Psoas muscle (tissue), 8 donors: ENCODE results near the gene GIT1. TPM values are rescaled to one million over a fixed set of nuclear protein-coding genes. Genes with fewer than 3 reads are reported as not detected.

Source experiments
- ATAC-seq, 4 donors: fragments of 200-7000 bp; cut with Tn5 transposase; one replicate each; pipeline ENCODE4 v1.9.1; 2020; ENCODE audit warnings: moderate library complexity in 3 of 4, mild to moderate bottlenecking in 2 of 4
- DNase-seq, 2 donors: peaks; one replicate each; pipeline ENCODE4 v3.0.0-alpha.2; 2020
- H3K27ac ChIP-seq: fragments of 200-600 bp; one replicate; pipeline ENCODE4 v1.8.0; 2022
- H3K27me3 ChIP-seq, 3 donors: fragments of 200-600 bp in 1 of 3; one replicate each; pipeline versions ENCODE4 v1.6.1 to v1.8.0; 2013 to 2022; ENCODE audit warnings: low read length in 2 of 3, mild to moderate bottlenecking in 2 of 3, moderate library complexity in 1 of 3; ENCODE audit not compliant: insufficient read depth in 3 of 3
- H3K36me3 ChIP-seq, 2 donors: fragments of 200-600 bp in 1 of 2; one replicate each; pipeline versions ENCODE4 v1.6.1 to v1.8.0; 2013 to 2022; ENCODE audit warnings: low read depth in 1 of 2, mild to moderate bottlenecking in 1 of 2, moderate library complexity in 1 of 2; ENCODE audit not compliant: insufficient read depth in 1 of 2
- H3K4me1 ChIP-seq: fragments of 200-600 bp; one replicate; pipeline ENCODE4 v1.8.0; 2022
- H3K4me3 ChIP-seq: fragments of 200-600 bp; one replicate; pipeline ENCODE4 v1.8.0; 2022; ENCODE audit warnings: mild to moderate bottlenecking
- H3K9me3 ChIP-seq: fragments of 200-600 bp; one replicate; pipeline ENCODE4 v1.8.0; 2022
- CTCF ChIP-seq: fragments of 200-600 bp; IDR thresholded peaks from one replicate; pipeline ENCODE4 v1.8.0; 2022; ENCODE audit warnings: antibody characterized with exemption
- WGBS, 3 donors: extraction: QIAGEN DNeasy Blood & Tissue Kit; methylation state at CpG; one replicate each; pipeline versions ENCODE4 v1.1.6 to v1.1.7; 2013; 5-methylcytosine and 5-hydroxymethylcytosine counted together
- intact Hi-C, 2 donors: fragments of 100-400 bp; cut with DNase I; formaldehyde crosslinking; loops; one replicate each; pipeline versions ENCODE4 v1.11.0 to v1.14.2; 2022
- long read RNA-seq, 2 donors: library from polyadenylated mRNA; unstranded; transcript quantifications; one replicate each; pipeline ENCODE4 v2.0.0, GENCODE V29; 2021
- polyA plus RNA-seq, 3 donors: library from polyadenylated mRNA; stranded (reverse); fragments of 200-250 nt; gene quantifications; one replicate each; pipeline ENCODE4 v1.2.3, GENCODE V29; 2013
- total RNA-seq, 4 donors: library from RNA; stranded (reverse); fragmentation: NEBNext Ultra II Directional in 2 of 4; extraction: Animal tissue kit (Norgen Biotek cat#: 25700) in 2 of 4; gene quantifications; one replicate each; pipeline versions ENCODE4 v1.2.1 to v1.2.4, GENCODE V29; 2021 to 2023
- donor health status: healthy with polysubstance abuse.
- donor health status: DM: no; HTN: no; CAD: no; lungs with moderate emphysema.
- donor health status: Bipolar disorder and iron deficiency.
- donor health status: healthy.
- donor health status: DM: yes; HTN: yes; CAD: no.
- donor health status: DM: no; HTN: no; CAD: no.
- donor health status: DM: no; HTN: no; CAD: no.
- donor health status: DM: yes; HTN: yes; CAD: no.

GIT1 gene
- total RNA-seq (10 to 100 TPM; 26.4 to 39.4 (median 31.5) TPM), polyA plus RNA-seq (10 to 100 TPM; 24.3 to 46.0 (median 35.2) TPM)
- long read RNA-seq, donor 1, partial matches to known transcripts, result 6 of 8 reads
- long read RNA-seq, donor 1, other reads (novel, unspliced or antisense), result 1 of 8 reads
- long read RNA-seq, donor 2, transcript GIT1-201 (20 exons, 3,768 nt), result major isoform, 5 of 31 reads
- long read RNA-seq, donor 2, partial matches to known transcripts, result 9 of 31 reads
- long read RNA-seq, donor 2, other reads (novel, unspliced or antisense), result 16 of 31 reads

DNA sequence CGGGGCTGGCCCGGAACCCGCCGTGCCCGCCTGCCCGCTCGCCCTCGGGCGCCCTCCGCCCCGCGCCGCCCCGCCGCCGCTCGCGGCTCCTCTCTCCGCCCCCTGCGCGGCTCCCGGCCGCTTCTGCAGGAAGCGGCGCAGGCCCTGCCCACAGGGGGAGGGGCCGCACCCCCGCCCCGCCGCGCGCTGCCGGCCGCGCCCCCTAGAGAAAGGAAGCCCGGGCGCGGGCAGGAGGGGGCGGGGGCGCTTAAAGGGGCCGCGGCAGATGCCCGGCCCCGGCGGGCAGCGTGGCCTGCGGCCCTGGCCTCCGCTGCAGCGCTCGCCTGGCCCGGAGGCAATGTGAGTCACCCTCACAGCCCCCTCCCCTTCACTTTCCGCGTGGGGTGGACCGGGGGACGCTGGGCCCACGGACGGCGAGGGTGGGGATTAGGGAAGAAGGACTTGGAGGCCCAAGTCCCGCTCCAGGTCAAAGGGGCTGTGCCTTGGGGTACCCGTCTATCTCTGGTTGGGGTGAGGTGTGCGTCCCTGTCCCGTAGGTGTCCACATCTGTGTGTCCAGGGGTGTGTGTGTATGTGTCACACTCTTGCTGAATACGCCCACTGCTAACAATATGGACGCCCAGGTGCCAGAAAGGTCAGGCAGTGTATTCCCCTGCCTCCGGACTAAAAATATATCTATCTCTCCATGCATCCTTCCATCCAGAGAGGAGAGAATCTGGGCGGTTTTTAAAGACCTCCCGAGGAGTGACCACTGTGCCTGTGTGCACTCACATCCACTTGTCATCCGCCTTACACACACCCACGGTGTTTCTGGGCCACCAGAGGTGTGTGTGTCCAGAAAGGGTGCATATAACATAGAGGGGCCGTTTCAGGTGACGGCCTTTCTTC is at the start of gene GIT1:
TSS of gene GIT1 (minus strand) at position 125 of the 887 bp plus-strand sequence. CDS start 270 bp downstream, outside the sequence.
- peak within 1 kb of the TSS; percentile 89 for H3K27ac ChIP-seq
- peaks cover 75% of the 10 kb centered on the region for H3K4me1 ChIP-seq
- peak; percentile 90 to 92 for DNase-seq
- peak; percentile 79 to 87 (median 84) for ATAC-seq
- TF ChIP-seq CTCF, result no peak
- no peaks in the 10 kb centered on the region for H3K27me3 ChIP-seq
- 2 to 12% (median 4%) methylated on average over 22 to 70 of the region's 70 CpGs for WGBS, 3 donors
- intact Hi-C loops, result loop anchor here in 1 of 2 donors (10.0 kb wide), 1 partner anchor 345 kb away; the partner anchor contains the start of gene SSH2
- no peaks in the 10 kb centered on the region for H3K9me3 ChIP-seq
- peak within 1 kb of the TSS; percentile 90 for H3K4me3 ChIP-seq
- H3K36me3 ChIP-seq, result no peaks in the 10 kb centered on the region

- H3K4me1 ChIP-seq, result peaks cover 64% of the 10 kb centered on the region
- no peak for TF ChIP-seq CTCF
- no peaks in the 10 kb centered on the region for H3K9me3 ChIP-seq
- peaks cover 11 to 87% of the 10 kb centered on the region in 2 donors for H3K36me3 ChIP-seq
- 85 to 95% (median 91%) methylated on average over 3 of the region's 3 CpGs for WGBS, 3 donors
- no peak overlapping the region for H3K4me3 ChIP-seq
- H3K27me3 ChIP-seq, result no peaks in the 10 kb centered on the region
- intact Hi-C loops, result loop anchor here in 1 of 2 donors (5.0 to 10.0 kb wide), 2 partner anchors 143 to 291 kb away; no protein-coding TSS in a partner anchor
- H3K27ac ChIP-seq, result peak overlapping the region; percentile 94
- DNase-seq (no peak), ATAC-seq (peak in 2 of 4 donors; percentile 30 to 46)
Observed at GRCh38 chr17:29633886-29634285, 44.4 kb upstream of the GIT1 start.

DNA sequence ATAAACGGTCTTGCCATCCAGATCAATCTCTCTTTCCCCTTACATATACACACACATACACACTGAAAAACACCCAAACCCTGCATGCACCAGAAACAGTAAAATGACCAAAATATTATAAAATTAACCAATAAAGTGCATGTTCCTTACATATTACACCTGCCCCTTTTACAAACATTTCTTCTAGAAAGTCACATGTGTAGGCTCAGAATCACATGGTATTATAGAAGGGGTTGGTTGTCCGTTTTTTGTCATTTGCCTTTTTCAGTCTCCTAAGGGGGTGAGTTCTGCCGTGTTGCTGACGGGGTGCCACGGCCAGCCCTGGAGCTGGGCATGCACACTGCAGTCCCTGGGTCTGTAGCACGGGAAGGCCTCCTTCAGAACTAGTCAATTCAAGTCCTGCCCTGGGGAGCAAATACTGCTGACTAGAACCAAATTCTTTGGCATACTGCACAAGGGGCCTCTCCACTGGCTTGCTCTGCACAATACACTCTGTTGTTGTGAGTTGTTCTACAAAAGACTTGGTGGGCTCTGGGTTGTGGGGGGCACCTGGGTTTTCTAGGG is 41.3 kb upstream of the GIT1 start:
- H3K4me3 ChIP-seq, result no peak overlapping the region
- H3K27me3 ChIP-seq, result no peaks in the 10 kb centered on the region
- DNase-seq (no peak), ATAC-seq (peak in 1 of 4 donors; percentile 13)
- H3K4me1 ChIP-seq, result peaks cover 62% of the 10 kb centered on the region
- intact Hi-C loops, result loop anchor here in 1 of 2 donors (5.0 to 10.0 kb wide), 2 partner anchors 147 to 294 kb away; no protein-coding TSS in a partner anchor
- H3K36me3 ChIP-seq, result peaks cover 11 to 78% of the 10 kb centered on the region in 2 donors
- WGBS, 3 donors, result 42 to 71% (median 54%) methylated on average over 6 of the region's 6 CpGs
- peak overlapping the region; percentile 52 for H3K27ac ChIP-seq
- no peaks in the 10 kb centered on the region for H3K9me3 ChIP-seq
- no peak for TF ChIP-seq CTCF

- no peaks in the 10 kb centered on the region for H3K9me3 ChIP-seq
- peaks cover 70% of the 10 kb centered on the region for H3K4me1 ChIP-seq
- ATAC-seq (no peak), DNase-seq (no peak)
- H3K27ac ChIP-seq, result peak overlapping the region; percentile 52
- no peaks in the 10 kb centered on the region for H3K27me3 ChIP-seq
- no peak for TF ChIP-seq CTCF
- 49 to 55% (median 50%) methylated on average over 2 of the region's 2 CpGs for WGBS, 3 donors
- H3K4me3 ChIP-seq, result no peak overlapping the region
- intact Hi-C loops, result loop anchor here in 1 of 2 donors (5.0 to 10.0 kb wide), 2 partner anchors 147 to 295 kb away; no protein-coding TSS in a partner anchor
- peaks cover 11 to 73% of the 10 kb centered on the region in 2 donors for H3K36me3 ChIP-seq
Observed at GRCh38 chr17:29629839-29630238, 40.4 kb upstream of the GIT1 start.
